ENCODE data around the gene DNAH10. TPM values are rescaled to one million over a fixed set of nuclear protein-coding genes. Genes with fewer than 3 reads are reported as not detected.

The DNAH10 gene
- total RNA-seq, 1 donor from 2014 or later: 0.54 TPM

GRCh38 chr12:123858176-123858575 lies 96.1 kb downstream of the DNAH10 start:
- Histone ChIP-seq H2AFZ (ENCODE audit: low read depth, low read length) (no peak overlapping the region), H3K79me2 (ENCODE audit: insufficient read depth, low read length) (no peaks in the 10 kb centered on the region), H3K9me3 (ENCODE audit: insufficient read depth, low read depth, low read length) (no peaks in the 10 kb centered on the region), H3K9ac (ENCODE audit: low read length) (no peak overlapping the region), H3K36me3 (ENCODE audit: insufficient read depth, low read length) (no peaks in the 10 kb centered on the region), H3K4me1 (ENCODE audit: insufficient read depth, low read length) (no peaks in the 10 kb centered on the region), H4K20me1 (ENCODE audit: insufficient read depth, low read length) (no peaks in the 10 kb centered on the region), H3K4me2 (ENCODE audit: low read length) (no peak overlapping the region), H3K4me3 (ENCODE audit: insufficient read depth, low read depth, low read length) (no peak overlapping the region), H3K27ac (ENCODE audit: low read depth, low read length) (no peak overlapping the region), H3K27me3 (ENCODE audit: insufficient read depth, low read length) (peaks cover 6% of the 10 kb centered on the region)
- Mint-ChIP-seq H3K27me3 (ENCODE audit: low read depth, unreplicated experiment) (peaks cover 25% of the 10 kb centered on the region), H3K4me1 (ENCODE audit: low read depth, unreplicated experiment) (no peaks in the 10 kb centered on the region), H3K27ac (ENCODE audit: unreplicated experiment) (no peak overlapping the region), H3K9me3 (ENCODE audit: unreplicated experiment) (no peaks in the 10 kb centered on the region), H3K4me3 (ENCODE audit: unreplicated experiment) (no peak overlapping the region), H3K36me3 (ENCODE audit: low read depth, unreplicated experiment) (no peaks in the 10 kb centered on the region)
- no peak for DNase-seq (ENCODE audit: low read depth)
- TF ChIP-seq CTCF (IDR thresholded peaks at IDR 0.05; ENCODE audit: insufficient read depth, low read depth, low read length) (no peak), EZH2 (IDR thresholded peaks at IDR 0.05; ENCODE audit: insufficient read depth, low read length) (no peak)
- no peak for FAIRE-seq

- H3K36me3 Mint-ChIP-seq (ENCODE audit: low read depth, unreplicated experiment): no peaks in the 10 kb centered on the region
Measured at GRCh38 chr12:123859035-123859434, 96.9 kb downstream of the DNAH10 start.

More at GRCh38 chr12:123859035-123859434, 96.9 kb downstream of the DNAH10 start:
- Mint-ChIP-seq H3K27ac (ENCODE audit: unreplicated experiment) (no peak overlapping the region), H3K9me3 (ENCODE audit: unreplicated experiment) (no peaks in the 10 kb centered on the region), H3K4me1 (ENCODE audit: low read depth, unreplicated experiment) (no peaks in the 10 kb centered on the region), H3K4me3 (ENCODE audit: unreplicated experiment) (no peak overlapping the region), H3K27me3 (ENCODE audit: low read depth, unreplicated experiment) (peaks cover 20% of the 10 kb centered on the region)
- Histone ChIP-seq H2AFZ (ENCODE audit: low read depth, low read length) (no peak overlapping the region), H3K27ac (ENCODE audit: low read depth, low read length) (no peak overlapping the region), H3K4me2 (ENCODE audit: low read length) (no peak overlapping the region), H3K4me1 (ENCODE audit: insufficient read depth, low read length) (no peaks in the 10 kb centered on the region), H3K27me3 (ENCODE audit: insufficient read depth, low read length) (peaks cover 6% of the 10 kb centered on the region), H3K36me3 (ENCODE audit: insufficient read depth, low read length) (no peaks in the 10 kb centered on the region), H3K9me3 (ENCODE audit: insufficient read depth, low read depth, low read length) (no peaks in the 10 kb centered on the region), H4K20me1 (ENCODE audit: insufficient read depth, low read length) (no peaks in the 10 kb centered on the region), H3K79me2 (ENCODE audit: insufficient read depth, low read length) (no peaks in the 10 kb centered on the region), H3K9ac (ENCODE audit: low read length) (no peak overlapping the region), H3K4me3 (ENCODE audit: insufficient read depth, low read depth, low read length) (no peak overlapping the region)
- FAIRE-seq (no peak), DNase-seq (ENCODE audit: low read depth) (no peak)
- TF ChIP-seq CTCF (IDR thresholded peaks at IDR 0.05; ENCODE audit: insufficient read depth, low read depth, low read length) (no peak), EZH2 (IDR thresholded peaks at IDR 0.05; ENCODE audit: insufficient read depth, low read length) (no peak)

Measured in astrocyte (in vitro differentiated cells and primary cell).